Nephron (organoid): Measurements from ENCODE around the gene PHF19.

Source experiments
- H3K27ac Mint-ChIP-seq, 3 experiments: 2 replicates each; pipeline ENCODE4 v1.8.0; 2020; ENCODE audit warnings: mixed read lengths in 3 of 3, mild to moderate bottlenecking in 2 of 3, moderate library complexity in 1 of 3
- H3K27me3 Mint-ChIP-seq: 2 replicates; pipeline ENCODE4 v1.8.0; 2021; ENCODE audit warnings: low read depth, mild to moderate bottlenecking, moderate library complexity, mixed read lengths
- H3K36me3 Mint-ChIP-seq: 2 replicates; pipeline ENCODE4 v1.8.0; 2020; ENCODE audit warnings: low read depth, mixed read lengths
- H3K4me1 Mint-ChIP-seq: 2 replicates; pipeline ENCODE4 v1.8.0; 2020; ENCODE audit warnings: mixed read lengths
- H3K4me3 Mint-ChIP-seq, 3 experiments: 2 replicates each; pipeline ENCODE4 v1.8.0; 2020; ENCODE audit warnings: mild to moderate bottlenecking in 3 of 3, mixed read lengths in 3 of 3, moderate library complexity in 2 of 3
- H3K9me3 Mint-ChIP-seq: 2 replicates; pipeline ENCODE4 v1.8.0; 2020; ENCODE audit warnings: mixed read lengths
- CTCF ChIP-seq, 3 experiments: fragments of 200-600 bp; sonication (generic); IDR thresholded peaks; one replicate each; pipeline ENCODE4 v1.5.0; 2021; ENCODE audit warnings: antibody characterized with exemption in 3 of 3; ENCODE audit not compliant: unreplicated experiment in 3 of 3

The PHF19 gene

DNA sequence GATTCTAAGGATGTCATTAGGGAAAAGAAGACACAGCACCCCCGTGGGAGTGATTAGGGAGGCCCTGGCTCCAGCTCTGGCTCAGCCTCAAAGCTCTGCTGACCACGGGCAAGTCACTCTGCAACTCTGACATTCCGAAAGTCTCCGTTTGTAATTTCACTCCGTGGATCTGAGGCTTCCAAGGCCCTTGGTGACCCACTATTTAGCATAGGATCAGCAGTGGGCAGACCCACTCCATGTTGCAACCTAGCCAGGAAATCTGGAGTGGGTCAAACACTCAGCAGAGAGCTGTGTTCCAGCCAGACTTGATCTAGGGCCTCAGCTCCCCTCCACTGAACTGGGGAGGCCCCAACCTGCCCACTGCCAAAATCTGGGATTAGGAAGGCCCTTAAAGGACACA, 11.8 kb downstream of the PHF19 start:
- Mint-ChIP-seq H3K27ac (peak overlapping the region; percentile 70 to 78 (median 77)), H3K36me3 (peaks cover 16% of the 10 kb centered on the region), H3K4me3 (no peak overlapping the region), H3K27me3 (no peaks in the 10 kb centered on the region), H3K4me1 (peaks cover 20% of the 10 kb centered on the region), H3K9me3 (no peaks in the 10 kb centered on the region)
- TF ChIP-seq CTCF (IDR thresholded peaks at IDR 0.05; ENCODE audit: unreplicated experiment in 3 of 3): no peak

DNA sequence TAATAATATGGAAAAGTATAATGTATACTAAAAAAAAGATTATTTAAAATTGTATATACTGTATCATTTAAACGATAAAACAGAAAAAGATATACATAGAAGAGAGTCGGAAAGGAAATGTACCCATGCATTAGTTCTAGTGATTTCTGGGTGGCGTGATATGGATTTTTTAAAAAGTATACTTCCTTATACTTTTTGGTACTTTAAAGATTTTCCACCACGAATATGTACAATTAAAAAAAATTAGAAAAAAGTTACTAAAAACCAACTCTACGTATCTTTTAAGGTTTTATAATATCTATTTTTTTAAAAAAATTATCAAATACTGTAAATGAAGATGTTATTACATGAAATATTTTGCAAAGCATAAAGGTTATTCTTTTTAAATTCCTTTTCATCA, 12.3 kb downstream of the PHF19 start:
- Mint-ChIP-seq H3K27me3 (no peaks in the 10 kb centered on the region), H3K9me3 (no peaks in the 10 kb centered on the region), H3K27ac (peak overlapping the region; percentile 70 to 78 (median 77)), H3K36me3 (peaks cover 21% of the 10 kb centered on the region), H3K4me3 (no peak overlapping the region), H3K4me1 (peaks cover 22% of the 10 kb centered on the region)
- TF ChIP-seq CTCF (IDR thresholded peaks at IDR 0.05; ENCODE audit: unreplicated experiment in 3 of 3): no peak

- Mint-ChIP-seq H3K36me3 (peaks cover 22% of the 10 kb centered on the region), H3K4me1 (peaks cover 24% of the 10 kb centered on the region), H3K27ac (peak overlapping the region in 1 of 3 experiments; percentile 22), H3K4me3 (no peak overlapping the region), H3K27me3 (no peaks in the 10 kb centered on the region), H3K9me3 (no peaks in the 10 kb centered on the region)
- TF ChIP-seq CTCF (IDR thresholded peaks at IDR 0.05; ENCODE audit: unreplicated experiment in 3 of 3): no peak
Observed at GRCh38 chr9:120863833-120864232, 13.2 kb downstream of the PHF19 start.

- no peak overlapping the region for H3K4me3 Mint-ChIP-seq
- H3K4me1 Mint-ChIP-seq: peaks cover 24% of the 10 kb centered on the region
- peaks cover 26% of the 10 kb centered on the region for H3K36me3 Mint-ChIP-seq
- H3K9me3 Mint-ChIP-seq: no peaks in the 10 kb centered on the region
- H3K27ac Mint-ChIP-seq: no peak overlapping the region
- no peak for TF ChIP-seq CTCF (IDR thresholded peaks at IDR 0.05; ENCODE audit: unreplicated experiment in 3 of 3)
- no peaks in the 10 kb centered on the region for H3K27me3 Mint-ChIP-seq
Observed at GRCh38 chr9:120862452-120862851, 14.5 kb downstream of the PHF19 start.

- Mint-ChIP-seq H3K27ac (no peak overlapping the region), H3K9me3 (no peaks in the 10 kb centered on the region), H3K36me3 (peaks cover 26% of the 10 kb centered on the region), H3K4me1 (peaks cover 24% of the 10 kb centered on the region), H3K27me3 (no peaks in the 10 kb centered on the region), H3K4me3 (no peak overlapping the region)
- TF ChIP-seq CTCF (IDR thresholded peaks at IDR 0.05; ENCODE audit: unreplicated experiment in 3 of 3): no peak
Observed at GRCh38 chr9:120861935-120862334, 15.1 kb downstream of the PHF19 start.

GRCh38 chr9:120860083-120860482, 16.9 kb downstream of the PHF19 start:
- Mint-ChIP-seq H3K9me3 (no peaks in the 10 kb centered on the region), H3K27ac (no peak overlapping the region), H3K27me3 (no peaks in the 10 kb centered on the region), H3K4me3 (no peak overlapping the region), H3K36me3 (peaks cover 26% of the 10 kb centered on the region), H3K4me1 (peaks cover 17% of the 10 kb centered on the region)
- TF ChIP-seq CTCF (IDR thresholded peaks at IDR 0.05; ENCODE audit: unreplicated experiment in 3 of 3): no peak
